K562 (cell line): ENCODE measurements around the gene TPSAB1.
"Not testable (repeated sequence)": the region's sequence is repeated elsewhere in the genome, so short reads cannot be mapped to it uniquely, and the experiment has no call there.

ENCODE experiments used
- AFF4 ChIP-seq: sonication (generic); formaldehyde crosslinking; IDR thresholded peaks from 2 replicates; pipeline ENCODE4 v1.8.0; 2023; ENCODE audit warnings: mild to moderate bottlenecking, missing genetic modification reagents
- BACH1 ChIP-seq: fragments of 200-800 bp; sonication (Bioruptor generic); IDR thresholded peaks from 2 replicates; pipeline ENCODE4 v1.6.1; 2016; ENCODE audit warnings: missing genetic modification characterization, missing compliant biosample characterization
- CHD4 ChIP-seq: fragments of 200-600 bp; sonication (generic); IDR thresholded peaks from 3 replicates; pipeline ENCODE4 v1.6.1; 2012; ENCODE audit warnings: low read depth, mild to moderate bottlenecking, mixed read lengths, low read length, inconsistent platforms; ENCODE audit not compliant: insufficient read depth, insufficient replicate concordance, poor library complexity, severe bottlenecking
- GABPA ChIP-seq: fragments of 200-800 bp; sonication (Bioruptor generic); conservative IDR thresholded peaks from 2 replicates; pipeline ENCODE4 v1.6.1; 2016; ENCODE audit warnings: low read depth, missing genetic modification characterization, missing compliant biosample characterization
- HES1 ChIP-seq: fragments of 450-650 bp; IDR thresholded peaks from 2 replicates; pipeline ENCODE4 v1.6.1; 2016; ENCODE audit warnings: low read depth, mild to moderate bottlenecking, moderate library complexity
- KDM1A ChIP-seq, 2 experiments: fragments of 450-650 bp; IDR thresholded peaks; 2 replicates each; pipeline ENCODE4 v1.6.1; 2016; ENCODE audit warnings: mild to moderate bottlenecking in 2 of 2
- SIRT6 ChIP-seq: IDR thresholded peaks from one replicate; pipeline ENCODE4 v1.6.1; 2012; ENCODE audit warnings: low read depth, mild to moderate bottlenecking, control low read depth, inconsistent platforms, low read length, moderate library complexity
- SP1 ChIP-seq: sonication (generic); formaldehyde crosslinking; IDR thresholded peaks from 2 replicates; pipeline ENCODE4 v1.8.1; 2022; ENCODE audit warnings: mild to moderate bottlenecking, missing genetic modification reagents
- TARDBP ChIP-seq: fragments of 450-650 bp; IDR thresholded peaks from 2 replicates; pipeline ENCODE4 v1.6.1; 2016
- ZNF274 ChIP-seq: IDR thresholded peaks from 2 replicates; pipeline ENCODE4 v1.6.1; 2011; ENCODE audit warnings: low read depth, mild to moderate bottlenecking, low read length, moderate library complexity, borderline replicate concordance

GRCh38 chr16:1271724-1272413 is 31.4 kb downstream of the TPSAB1 start:
- TF ChIP-seq SP1; BACH1 (tag); ZNF274; CHD4; AFF4; SIRT6; TARDBP; KDM1A (IDR thresholded peaks at IDR 0.05); GABPA (tag); HES1: not testable (repeated sequence)
